ENCODE results near the gene ZNF575. TPM values are rescaled to one million over a fixed set of nuclear protein-coding genes. Genes with fewer than 3 reads are reported as not detected.
"Not testable (repeated sequence)": the region's sequence is repeated elsewhere in the genome, so short reads cannot be mapped to it uniquely, and the experiment has no call there.

The ZNF575 gene
- total RNA-seq, 1 donor from 2014 or later: 0.62 TPM

DNA sequence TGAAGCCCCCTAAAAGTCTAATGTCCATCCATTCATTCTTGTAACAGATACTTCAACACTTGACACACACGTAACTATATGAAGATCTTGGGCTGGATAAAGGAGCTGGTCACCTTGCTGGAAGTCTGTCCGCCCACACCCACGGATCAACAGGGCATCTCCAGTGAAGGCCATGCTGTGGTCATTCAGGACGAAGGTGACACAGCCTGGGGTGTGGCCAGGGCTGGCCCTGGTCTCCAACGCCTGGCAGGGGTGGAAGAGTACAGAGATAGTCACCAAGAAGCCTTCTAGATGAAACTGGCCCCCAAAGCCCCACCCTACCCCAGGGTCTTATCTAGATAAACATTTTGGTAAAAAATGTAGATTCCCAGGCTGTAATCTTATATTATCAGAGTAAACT is 21.7 kb upstream of the ZNF575 start:
- no peak for DNase-seq

DNA sequence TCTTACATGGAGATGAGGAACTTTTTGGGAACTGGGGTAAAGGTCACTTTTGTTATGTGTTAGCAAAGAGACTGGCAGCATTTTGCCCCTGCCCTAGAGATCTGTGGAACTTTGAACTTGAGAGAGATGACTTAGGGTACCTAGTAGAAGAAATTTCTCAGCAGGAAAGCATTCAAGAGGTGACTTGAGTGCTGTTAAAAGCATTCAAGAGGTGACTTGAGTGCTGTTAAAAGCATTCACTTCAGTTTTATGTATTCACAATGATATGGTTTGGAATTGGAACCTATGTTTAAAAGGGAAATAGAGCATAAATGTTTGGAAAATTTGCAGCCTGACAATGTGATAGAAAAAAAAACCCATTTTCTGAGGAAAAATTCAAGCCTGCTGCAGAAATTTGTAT is 20.6 kb upstream of the ZNF575 start:
- not testable (repeated sequence) for DNase-seq

DNA sequence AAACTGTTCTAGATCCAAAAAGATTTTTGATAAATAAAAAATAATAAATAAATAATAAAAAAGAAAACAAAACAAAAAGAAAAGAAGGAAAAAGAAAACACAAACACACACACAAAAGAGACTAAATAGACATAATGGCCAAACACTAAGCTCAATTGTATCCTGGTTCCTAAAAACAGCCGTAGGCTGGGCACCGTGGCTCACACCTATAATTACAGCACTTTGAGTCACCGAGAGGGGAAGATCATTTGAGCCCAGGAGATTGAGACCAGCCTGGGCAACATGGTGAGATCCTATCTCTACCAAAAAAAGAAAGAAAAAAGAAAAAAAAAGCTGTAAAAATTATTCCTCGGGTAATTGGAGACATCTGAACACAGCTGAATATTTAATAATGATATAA is 14.9 kb upstream of the ZNF575 start:
- no peak for DNase-seq

DNA sequence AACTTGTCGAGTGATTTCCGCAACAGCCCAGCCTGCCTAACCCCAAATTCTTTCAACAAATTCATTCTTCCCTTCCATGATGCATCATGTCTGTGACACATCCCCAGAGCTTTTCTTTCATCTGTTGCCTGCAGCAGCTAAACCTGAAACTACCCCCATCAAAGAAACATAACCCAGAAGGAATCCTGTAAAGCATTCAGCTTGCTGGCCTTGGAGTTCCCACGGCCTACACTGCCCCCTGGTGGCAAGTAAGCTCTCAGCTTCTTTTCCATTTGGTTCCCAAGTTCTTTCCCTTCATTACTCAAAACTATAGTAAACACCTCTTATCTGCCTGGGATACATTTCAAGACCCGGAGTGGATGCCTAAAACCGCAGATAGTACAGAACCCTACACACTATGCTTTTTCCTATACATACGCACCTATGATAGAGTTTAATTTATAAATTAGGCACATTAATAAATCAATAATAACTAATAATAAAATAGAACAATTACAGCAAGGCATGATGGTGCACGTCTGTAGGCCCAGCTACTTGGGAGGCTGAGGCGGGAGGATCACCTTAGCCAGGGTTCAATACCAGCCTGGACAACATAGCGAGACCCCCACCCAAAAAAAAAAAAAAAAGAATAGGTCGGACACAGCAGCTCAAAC is 13.4 kb upstream of the ZNF575 start:
- peak; percentile 67 for DNase-seq

DNA sequence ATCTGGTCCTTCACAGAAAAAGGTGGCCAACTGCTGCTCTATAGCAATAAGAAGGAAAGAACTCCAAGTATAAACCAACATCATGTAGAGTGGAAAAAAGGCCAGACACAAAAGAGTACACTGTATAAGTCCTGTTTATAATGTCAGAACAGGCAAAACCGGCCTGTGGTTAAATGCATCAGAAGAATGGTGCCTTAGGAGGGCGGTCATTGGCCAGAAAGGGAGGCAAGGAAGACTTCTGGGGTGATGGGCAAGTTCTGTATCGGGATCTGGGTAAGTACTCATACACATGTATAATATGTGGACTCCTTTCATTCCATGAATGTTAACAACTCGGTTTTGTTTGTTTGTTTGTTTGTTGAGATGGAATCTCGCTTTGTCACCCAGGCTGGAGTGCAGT is 10.1 kb upstream of the ZNF575 start:
- DNase-seq: no peak

DNA sequence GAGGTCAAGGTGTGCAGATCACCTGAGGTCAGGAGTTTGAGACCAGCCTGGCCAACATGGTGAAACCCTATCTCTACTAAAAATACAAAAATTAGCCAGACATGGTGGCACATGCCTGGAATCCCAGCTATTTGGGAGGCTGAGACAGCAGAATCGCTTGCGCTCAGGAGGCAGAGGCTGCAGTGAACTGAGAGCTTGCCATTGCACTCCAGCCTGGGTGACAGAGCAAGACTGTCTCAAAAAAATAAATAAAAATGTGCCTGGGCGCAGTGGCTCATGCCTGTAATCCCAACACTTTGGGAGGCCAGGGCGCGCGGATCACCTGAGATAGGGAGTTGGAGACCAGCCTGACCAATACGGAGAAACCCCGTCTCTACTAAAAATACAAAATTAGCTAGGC is 9.3 kb upstream of the ZNF575 start:
- DNase-seq: not testable (repeated sequence)

DNA sequence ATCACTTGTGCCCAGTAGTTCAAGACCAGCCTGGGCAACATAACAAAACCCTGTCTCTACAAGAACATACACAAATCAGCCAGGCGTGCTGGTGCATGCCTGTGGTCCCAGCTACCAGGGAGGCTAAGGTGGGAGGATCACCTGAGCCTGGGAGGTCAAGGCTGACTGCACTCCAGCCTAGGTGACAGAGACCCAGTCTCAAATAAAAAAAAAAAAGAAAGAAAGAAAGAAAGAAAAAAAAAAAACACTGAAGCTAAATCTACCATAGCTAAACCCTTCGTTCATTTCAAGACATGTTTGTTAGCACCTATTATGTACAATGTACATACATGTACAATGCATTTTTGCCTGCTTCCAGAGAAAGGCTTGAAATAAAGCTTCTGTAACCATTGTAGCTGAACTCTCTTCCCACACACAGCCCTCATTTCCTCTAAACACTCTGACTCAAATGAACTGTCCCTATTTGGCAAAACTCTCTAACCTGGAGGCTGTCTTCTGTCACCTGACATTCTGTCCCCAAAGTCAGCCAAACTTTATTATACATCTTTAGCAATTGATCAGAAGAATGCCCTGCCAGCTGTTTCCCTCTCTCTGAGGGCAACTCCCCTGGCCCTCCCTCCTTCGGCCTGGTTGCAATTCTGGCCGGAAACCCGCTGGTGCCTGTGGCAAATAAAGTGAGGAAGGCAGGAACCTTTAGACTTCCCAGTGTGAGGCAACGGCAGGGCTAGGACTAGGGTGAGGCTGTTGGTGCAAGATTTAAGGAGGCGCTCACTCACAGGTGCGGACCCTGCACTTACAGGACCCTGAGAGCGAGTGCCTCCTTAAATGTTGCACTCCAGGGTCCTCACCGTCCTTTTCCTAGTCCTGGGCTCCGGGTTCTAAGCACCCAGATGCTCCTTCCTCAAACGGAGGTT is 7.8 kb upstream of the ZNF575 start:
- DNase-seq: peak; percentile 31

DNA sequence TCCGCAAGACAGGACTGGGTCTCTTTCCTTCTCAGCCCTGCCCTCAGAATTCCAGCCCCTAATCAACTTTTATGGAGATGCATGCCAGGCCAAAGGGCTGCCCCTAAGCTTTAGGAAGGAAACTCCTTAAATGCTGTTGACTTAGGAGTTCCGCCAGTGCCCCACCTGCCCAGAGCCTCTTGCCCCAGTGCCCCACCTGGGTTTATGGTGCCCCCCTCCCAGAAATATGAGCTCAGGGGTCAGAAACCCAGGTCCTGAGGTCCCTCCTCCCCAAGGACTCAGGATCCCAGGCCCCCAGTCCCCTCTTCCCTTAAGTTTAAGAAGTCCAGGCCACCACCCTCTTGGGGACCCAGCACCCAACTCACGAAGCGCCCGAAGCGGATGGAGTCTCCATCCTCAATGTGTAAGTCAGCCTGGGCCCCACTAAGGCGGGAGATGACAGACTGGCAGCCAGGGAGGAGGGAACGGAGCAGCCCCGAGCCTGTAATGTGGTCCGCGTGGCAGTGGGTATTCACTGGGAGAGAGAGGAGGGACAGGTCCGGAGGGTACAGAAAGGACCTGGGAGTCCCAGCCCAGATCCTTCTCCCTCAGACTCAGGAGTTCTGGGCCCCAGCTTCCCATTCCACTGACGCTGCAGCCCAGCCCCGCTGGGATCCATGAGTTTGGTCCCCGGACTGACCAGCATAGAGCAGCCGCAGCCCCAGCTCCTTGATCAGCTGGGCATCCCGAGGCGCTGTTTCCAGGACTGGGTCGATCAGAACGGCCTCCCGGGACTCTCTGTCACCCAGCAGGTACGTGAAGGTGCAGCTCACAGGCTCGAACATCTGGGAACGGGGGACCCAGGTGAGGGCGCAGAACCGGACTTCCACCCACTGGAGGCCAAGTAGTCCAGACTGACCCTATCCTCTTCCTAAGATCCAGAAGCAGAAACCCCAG is 6.9 kb upstream of the ZNF575 start:
- DNase-seq: no peak

DNA sequence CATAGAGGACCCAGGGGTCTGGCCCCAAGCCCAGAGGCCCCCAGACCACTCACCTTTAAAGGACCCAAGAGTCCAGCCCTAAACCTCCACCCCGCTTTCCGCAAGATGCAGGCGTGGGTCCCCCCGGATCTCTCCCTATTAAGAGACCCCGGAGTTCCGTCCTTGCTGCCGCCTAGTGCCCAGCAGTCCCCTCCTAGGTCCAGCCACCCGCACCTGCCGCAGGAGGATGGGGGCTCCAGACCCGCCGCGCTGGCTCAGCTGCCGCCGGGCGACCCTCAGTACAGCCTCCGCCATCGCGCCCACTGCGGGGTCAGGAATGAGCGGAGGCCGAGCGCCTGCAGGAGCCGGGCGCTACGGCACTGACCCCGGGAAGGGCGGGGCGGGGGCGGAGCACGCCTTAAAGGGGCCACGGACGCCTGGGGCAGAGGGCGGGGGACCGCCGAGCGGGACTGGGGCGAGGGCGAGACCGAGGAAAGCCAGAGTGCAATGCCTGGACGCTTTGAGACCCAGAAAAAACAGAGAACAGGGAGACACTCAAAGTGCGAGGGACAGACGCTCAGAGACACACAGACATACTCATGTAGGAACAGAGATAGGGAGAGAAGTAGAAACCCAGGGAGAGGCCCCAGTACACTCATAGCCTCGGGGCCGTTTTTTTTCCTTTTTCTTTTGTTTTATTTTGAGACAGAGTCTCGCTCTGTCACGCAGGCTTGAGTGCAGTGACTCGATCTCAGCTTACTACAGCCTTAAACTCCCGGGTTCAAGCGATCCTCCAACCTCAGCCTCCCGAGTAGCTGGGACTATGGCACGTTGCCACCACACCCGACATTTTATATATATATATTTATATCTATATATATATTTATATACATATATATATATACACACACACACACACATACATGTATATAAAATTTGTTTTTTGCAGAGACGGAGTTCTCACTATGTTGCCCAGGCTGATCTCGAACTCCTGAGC is 5.8 kb upstream of the ZNF575 start, which contains the start of gene ETHE1:
ETHE1 (minus strand) TSS at position 318 of the 976 bp plus-strand sequence; CDS start at position 294, 24 bp downstream.
- DNase-seq: peak; percentile 77

DNA sequence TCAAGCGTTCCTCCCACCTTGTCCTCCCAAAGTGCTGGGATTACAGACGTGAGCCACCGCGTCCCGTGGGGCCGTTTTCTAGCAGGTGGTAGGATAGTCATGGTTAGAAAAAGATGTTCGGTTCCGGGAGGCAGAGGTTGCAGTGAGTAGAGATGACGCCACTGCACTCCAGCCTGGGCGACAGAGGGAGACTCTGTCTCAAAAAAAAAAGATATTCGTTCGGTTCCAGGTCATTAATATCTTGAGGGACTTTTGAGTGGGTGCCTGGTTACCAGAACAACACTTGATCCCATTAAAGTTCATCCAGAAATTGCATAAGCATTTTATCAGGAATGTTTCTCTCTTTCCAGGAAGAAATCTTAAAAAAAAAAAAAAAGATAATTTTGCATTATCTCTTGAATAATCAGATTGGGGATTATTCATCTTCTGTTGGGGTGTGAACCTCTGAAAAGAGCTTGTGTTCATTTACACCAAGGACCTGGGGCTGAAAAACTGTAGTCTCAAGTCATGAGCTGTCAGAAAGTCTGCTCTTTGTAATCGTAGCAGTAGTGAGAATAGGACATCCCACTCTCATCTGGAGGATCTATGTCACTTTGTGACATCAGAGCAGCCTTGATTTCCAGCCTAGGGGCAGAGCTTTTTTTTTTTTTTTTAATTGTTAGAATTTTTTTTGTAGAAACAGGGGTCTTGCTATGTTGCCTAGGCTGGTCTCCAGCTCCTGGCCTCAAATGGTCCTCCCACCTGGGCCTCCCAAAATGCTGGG is 4.9 kb upstream of the ZNF575 start:
- no peak for DNase-seq

DNA sequence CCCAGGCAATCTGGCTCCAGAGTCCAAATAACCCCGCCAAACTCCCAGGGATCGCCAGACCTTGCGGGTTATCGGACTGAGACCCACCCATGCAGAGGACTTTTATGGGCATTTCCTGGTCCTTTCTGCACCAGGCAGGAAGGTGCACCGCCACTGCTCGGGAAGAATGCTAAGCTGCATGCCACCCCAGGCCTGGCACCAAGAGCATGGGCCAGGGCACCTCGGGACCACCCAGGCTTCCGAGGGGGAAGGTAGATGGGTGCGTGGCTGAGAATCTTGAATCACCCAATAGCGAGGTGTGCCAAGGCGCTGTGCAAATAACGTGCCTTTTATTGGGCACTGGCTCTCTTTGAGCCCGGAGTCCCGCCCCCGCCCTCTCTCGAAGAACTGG is 422 bp upstream of the ZNF575 start:
- no peak for DNase-seq

DNA sequence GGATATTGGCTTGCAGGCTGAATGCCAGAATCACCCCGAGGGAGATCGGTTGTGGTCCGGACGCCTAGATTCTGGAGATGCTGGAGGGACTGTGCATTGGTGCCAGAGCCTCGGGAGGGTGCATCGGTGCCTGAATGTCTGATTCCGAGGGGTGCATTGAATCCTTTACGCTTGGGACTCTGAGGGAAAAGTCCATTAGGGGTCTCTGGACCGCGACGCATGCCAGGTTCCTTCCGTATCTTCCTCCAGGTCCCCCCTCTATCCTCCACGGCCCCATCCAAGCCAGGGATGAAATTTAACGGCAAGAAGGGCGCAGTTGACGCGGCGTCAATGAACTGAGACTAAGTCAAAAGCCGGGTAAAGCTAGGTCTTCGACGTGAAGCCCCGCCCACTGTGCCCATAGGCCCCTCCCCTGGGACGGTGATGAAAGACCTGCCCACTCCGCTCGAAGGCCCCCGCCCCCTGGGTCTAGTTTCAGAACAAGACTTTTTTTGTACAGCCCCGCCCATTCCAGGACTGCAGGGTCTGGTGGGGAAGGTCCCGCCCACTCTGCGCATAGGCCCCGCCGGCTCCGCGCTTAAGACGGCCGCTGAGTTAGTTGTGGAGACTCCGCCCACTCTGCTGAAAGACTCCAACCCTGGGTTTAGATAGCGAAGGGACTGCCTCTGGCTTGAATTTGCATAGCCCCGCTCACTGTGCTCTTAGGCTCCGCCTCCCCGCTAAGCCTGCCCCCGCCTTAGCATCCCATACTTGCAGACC is 737 bp downstream of the ZNF575 start:
- peak; percentile 94 for DNase-seq

DNA sequence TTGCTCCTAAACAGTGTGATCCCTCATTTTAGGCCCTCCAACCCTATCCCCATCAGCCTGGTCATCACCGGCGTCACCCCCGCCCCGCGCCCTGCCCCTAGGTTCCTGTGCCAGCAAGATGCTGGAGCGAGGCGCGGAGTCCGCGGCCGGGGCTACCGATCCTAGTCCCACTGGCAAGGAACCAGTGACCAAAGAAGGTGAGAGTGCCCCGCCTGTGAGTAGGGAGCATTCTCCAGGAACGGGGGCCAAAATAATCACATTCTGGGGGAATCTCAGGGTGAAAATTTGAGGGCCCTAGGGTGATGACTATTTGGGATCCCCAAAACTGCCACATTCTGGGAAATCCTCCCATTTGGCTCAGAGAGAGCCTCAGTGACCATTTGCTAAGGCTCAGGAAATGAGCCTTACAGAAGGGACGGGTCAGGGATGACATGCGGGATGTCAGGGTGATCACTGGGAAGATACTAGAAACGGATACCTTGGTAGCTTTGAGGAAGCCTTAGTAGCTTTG is 1.4 kb downstream of the ZNF575 start:
- no peak for DNase-seq

DNA sequence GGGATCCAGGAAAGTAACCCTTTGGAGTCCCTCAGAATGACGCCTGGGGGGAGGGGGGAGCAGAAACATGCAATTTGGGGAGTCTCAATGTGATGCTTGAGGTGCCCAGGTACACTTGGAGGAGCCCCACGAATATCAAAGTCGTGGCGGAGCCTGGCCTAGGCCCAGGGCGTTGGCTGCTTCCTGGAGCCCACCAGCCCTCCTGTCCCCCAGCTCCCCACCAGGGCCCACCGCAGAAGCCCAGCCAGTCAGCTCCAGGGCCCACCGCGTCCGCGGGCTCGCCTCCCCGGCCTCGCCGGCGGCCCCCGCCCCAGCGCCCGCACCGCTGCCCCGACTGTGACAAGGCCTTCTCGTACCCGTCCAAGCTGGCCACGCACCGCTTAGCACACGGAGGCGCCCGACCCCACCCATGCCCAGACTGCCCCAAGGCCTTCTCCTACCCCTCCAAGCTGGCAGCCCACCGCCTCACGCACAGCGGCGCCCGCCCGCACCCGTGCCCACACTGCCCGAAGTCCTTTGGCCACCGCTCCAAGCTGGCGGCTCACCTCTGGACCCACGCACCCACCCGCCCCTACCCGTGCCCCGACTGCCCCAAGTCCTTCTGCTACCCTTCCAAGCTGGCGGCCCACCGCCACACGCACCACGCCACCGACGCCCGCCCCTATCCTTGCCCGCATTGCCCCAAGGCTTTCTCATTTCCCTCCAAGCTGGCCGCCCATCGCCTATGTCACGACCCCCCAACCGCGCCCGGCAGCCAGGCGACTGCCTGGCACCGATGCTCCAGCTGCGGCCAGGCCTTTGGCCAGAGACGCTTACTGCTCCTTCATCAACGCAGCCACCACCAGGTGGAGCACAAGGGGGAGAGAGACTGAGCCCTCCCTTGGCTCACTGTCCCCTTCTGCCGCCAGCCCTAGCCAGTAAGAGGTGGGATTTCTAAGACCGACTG is 2.1 kb downstream of the ZNF575 start:
- DNase-seq: peak; percentile 32

DNA sequence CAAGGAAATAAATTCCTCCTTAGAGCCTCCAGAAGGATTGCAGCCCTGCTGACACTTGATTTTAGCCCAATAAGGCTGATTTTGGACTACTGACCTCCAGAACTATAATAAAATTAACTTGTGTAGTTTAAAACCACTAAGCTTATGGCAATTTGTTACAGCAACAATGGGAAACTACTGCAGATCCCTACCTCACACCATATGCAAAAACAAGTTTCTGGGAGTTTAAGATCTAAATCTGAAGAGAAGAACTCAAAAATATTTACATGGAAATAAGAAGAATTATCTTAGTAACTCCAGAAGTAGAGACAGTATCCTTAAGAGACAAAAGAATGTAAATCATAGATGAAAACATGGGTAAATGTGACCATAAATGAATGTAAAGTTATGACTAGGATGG is 5.9 kb downstream of the ZNF575 start:
- no peak for DNase-seq

DNA sequence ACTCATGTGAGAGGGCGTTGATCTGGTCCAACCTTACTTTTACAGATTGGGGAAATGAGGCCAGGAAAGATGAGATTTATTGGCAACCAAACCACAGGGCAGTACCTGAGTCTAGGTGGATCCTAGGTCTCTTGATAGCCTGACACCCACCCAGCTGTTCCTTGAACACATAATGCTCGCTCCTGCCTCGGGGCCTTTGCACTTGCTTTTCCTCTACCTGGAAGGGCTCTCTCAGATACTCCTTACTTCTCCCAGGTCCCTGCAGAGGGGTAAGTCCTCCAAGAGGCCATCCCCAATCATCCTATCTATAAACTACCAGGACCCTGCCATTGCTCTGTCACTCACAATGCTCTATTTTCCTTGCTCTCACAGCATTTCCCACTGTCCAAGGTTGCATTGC is 7.4 kb downstream of the ZNF575 start:
- no peak for DNase-seq

DNA sequence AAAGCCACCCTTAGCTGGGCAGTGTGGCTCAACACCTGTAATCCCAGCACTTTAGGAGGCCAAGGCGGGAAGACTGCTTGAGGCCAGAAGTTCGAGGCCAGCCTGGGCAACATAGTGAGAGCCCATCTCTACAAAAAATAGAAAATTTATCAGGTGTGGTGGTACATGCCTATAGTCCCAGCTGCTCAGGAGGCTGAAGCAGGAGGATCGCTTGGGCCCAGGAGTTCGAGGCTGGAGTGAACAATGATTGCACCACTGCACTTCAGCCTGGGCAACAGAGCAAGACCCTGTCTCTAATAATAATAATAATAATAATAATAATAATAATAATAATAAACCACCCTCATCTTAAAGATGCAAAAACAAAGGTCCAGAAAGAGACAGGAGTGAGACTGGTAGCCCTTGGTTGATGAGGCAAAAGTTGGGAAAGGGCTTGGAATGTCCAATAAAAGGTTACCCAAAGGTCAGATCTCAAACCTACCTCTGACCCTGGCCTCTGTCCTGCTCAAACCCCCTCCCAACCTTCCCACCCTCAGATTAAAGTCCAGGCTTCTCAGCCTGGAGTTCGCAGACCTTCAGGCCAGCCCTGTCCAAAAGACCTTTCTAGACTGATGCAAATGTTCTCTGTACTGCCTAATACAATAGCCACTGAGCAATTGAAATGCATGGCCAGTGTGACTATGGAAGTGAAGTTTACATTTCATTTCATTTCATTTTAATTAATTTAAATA is 9.1 kb downstream of the ZNF575 start:
- DNase-seq: no peak

DNA sequence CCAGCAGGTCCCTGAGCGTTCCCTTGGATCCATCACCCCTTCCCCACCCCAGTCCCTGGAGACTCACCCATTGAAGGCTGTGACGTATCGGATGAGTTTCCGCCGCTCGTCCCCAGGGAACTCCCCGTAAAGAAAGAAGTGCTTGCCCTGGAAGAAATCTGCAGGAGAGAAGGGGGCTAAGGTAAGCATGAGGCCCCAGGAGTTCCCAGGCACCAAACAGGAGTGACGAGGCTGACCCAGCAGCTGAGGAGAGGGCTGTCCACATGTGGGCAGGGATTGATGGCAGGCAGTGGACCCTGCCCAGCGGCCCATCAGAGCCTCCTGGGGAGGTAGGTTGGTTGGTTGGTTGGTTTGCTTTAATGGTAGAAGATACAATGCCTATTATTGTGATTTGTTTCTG is 11.1 kb downstream of the ZNF575 start:
- DNase-seq: no peak
